EL (cell line): ENCODE measurements around the gene PPARGC1A.

Experiments
- DNase-seq: peaks from one replicate; pipeline ENCODE4 v3.0.0-alpha.2; 2016

Gene PPARGC1A

DNA sequence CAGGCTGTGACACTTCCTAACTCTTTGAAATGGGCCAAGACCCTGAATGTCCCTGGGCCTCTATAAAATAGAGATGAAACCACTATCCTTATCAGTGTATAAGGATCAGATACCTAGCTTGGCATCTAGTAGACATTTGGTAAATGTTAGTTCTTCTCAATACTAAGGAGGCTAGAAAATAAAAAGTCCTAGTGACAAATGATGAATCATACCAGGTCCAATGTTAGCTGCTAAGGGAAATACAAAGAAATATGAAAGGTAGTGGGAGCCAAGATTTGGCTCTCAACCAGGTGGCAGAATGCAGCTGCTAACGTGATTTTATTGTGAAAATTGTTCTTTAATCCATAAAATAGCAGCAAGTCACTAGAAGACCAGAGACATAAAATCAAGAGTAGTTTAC, 19.8 kb upstream of the PPARGC1A start:
- no peak for DNase-seq

DNA sequence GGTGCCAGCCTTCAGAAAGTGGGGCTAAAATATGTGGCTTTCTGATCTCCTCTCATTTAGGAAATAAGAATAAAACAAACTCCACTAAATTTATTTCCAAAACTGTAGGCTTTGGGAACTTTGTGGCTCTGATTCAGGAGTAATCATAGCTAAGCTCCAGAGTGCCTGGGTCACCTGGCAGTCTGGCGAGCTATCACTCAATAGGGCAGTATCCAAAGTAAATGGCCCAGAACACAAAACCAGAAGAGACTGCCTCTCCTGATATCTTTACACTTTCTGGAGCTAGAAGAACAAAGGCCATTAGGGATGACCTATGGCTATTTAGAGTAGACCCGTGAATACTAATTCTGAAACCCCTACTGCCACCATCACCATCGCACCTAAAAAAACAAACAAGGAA, 17.0 kb upstream of the PPARGC1A start:
- no peak for DNase-seq

DNA sequence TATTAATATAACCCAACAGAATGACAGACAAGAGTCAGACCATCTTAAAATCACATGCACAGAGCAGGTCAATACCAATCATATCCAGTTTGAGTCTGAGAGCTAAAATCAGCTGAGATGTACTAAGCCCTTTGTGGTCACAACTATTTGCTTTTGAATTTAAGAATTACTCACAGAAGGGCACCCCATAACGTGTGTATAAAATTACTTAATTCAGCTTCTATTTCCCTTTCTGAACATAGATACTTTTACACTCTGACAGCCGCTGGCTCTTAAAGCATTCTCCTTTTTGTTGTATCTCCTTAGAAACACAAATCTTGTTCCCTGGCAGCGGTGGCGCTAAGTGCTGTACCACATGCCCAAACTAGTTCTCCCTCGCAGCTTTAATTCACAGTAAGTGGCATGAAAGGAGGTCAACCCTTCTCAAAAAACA, 14.8 kb upstream of the PPARGC1A start:
- DNase-seq = no peak

DNA sequence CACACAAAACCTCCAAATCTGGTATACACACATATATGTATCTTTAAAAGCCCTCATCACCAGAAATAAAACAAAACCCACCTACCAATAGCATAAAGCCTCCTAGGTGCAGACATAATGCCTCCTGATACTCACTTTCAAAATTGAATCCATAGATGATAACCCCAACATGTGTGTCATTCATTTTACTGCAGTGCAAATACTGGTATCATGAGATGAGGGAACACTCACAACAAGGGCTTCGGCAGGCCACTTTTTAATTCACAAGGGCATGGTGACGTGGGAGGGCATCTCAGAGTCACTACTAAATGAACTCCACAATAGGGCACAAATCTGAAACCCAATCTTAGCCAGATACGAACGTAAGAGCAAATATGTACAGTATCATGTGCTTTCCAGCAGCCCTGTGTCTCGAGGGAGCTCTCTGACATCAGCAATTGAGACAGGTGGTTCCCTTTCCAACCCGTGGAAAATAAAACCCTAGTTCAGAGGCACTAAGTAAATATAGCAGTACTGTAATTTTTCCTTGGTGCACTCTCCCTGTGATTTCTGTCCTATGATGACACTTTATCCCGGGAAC, 14.1 kb upstream of the PPARGC1A start:
- no peak for DNase-seq

DNA sequence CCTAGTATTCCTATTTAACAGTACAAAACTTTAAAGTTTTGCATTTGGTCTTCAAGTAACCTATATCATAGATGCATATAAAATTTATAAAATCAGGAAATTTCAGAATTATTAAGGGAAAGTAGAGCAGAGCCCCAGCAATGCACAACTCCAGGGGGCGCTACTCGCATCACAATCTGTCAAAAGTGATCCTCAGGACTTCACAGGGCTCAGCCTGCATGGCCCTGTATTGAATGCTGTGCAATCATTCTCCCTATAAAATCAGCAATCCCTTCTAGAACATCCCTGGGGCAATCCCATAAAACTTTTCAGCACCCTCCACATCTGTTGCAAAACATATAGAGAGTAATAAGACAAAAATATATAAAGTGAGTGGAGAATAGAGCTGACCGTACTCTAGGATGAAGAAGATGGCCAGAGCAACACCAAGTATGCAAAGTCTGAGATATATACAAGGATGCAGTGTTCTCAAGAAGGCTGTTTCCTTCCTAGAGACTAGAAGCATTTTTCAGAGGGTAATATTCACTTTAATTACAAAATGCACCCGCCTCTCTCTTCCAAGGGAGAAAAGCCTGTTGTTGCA, 12.5 kb upstream of the PPARGC1A start:
- DNase-seq = no peak

DNA sequence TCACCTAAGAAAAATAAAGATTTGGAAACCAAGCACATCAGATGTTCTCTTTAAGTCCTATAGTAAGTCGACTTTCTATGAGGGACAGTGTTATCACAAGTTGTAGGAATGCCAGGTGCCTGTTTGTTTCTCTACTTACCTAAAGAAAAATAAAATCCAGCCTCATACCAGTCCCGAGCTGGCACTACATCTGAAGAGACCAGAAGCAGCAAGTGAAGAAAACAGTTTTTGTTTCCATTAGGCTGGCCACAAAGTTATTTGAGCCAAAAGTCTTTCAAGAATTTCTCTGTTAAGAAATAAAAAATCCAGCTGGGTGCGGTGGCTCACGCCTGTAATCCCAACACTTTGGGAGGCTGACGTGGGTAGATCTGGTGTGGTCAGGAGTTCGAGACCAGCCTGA, 10.8 kb upstream of the PPARGC1A start:
- DNase-seq = no peak

DNA sequence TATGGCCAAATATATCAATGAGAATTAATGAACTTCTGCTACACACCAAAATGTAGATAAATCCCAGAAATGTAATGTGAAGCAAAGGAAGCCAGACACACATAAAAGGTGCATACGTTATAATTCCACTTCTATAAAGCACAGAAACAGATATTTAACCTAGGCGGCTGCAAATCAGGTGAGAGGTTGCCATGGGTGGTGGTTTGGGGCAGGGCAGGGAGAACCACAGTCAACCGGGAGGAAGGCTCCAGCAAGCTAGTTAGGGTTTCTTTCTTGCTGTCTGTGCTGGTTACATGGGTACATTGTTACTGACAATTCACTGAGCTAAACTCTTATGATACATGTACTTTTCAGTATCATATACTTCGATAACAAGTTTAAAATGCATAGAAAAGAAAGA, 9.7 kb upstream of the PPARGC1A start:
- DNase-seq = no peak

DNA sequence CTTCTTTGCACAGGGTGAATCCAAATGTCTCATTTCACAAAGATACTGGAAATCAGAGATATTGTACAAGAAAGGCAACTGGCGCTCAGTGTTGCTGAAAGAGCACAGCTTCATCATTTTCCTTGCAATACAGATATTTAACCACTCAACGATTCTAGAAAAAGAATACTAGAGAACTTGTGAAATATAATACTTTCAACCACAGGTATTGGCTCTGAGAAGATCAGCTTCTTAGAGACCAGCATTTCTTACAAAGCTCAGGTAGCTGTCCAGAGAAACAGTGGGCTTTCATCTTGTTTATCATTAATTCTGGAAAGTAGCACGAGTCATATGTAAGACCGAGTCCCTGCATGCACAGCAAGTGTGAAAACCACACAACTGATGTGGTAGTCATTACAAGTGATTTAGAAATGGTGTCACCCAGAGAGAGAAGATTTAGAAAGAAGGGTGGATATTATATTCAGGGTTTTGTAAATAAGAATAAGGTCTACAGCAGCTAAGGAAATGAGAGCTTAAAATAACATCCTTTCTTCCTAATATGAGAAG, 7.8 kb upstream of the PPARGC1A start:
- DNase-seq = no peak

DNA sequence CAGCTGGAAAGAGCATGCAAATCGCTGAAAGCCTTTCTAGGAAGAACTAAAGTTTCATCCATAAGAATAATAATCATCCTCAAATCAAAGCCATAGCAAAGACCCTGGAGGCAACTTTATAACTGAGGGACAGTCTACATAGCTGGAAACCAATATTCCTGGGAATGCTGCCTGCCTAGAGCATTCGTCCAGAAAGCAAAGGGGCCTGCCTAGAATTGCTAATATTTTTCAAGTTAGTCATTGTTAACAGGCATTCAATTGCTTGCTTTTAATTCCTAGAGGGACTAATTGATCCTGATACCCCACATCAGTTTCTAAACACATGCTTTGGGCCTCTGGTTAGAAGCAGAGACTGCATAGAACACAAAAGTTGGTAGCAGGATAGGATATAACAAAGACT, 4.2 kb upstream of the PPARGC1A start:
- no peak for DNase-seq

DNA sequence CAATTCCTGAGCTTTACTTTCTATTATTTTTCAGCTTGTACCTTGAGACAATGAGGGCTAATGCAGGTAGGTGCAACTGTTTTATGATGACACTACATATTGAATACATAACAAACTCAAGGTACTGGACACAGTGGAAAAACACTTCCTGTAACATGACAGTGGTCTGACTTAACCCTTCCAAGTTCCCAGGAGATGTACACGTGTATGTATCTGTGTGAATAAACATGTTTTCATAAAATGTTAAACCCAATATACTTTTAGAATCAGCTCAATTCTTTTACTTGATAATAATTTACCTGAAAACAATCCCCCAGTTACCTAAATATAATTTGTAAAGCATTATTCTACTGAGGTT, 1.2 kb upstream of the PPARGC1A start:
- DNase-seq = no peak

DNA sequence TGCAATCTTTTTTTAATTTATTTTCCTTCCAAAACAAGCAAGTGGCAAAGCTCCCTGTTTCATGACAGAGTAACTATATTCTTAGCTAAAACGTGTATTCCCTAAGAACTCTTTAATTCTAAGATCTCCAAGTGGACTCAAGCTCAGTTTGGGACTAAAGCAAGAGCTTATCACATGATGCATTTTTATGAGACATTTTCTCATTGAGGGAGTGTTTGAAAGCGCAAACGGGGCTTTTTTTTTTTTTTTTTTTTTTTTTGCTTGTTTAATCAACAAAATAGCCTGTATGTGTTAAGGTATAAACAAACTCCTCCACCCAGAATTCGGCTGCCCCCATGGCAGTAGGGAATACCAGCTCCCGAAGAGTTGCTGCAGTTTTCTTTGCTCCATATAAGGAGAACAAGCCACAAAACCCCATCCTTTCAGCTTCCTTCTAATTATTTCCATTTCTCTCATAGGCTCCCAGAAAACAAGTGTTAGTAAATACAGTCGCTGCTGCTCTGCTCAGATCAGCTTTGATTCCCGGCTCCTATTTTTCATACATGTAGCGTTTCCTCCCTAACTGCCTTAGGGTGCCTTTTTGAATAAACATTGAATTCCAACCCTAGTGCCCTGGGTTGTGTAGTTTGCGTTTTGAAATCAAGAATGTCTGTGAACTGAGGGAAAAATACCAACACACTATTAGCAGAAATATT, 669 bp upstream of the PPARGC1A start:
- DNase-seq = peak; percentile 12

DNA sequence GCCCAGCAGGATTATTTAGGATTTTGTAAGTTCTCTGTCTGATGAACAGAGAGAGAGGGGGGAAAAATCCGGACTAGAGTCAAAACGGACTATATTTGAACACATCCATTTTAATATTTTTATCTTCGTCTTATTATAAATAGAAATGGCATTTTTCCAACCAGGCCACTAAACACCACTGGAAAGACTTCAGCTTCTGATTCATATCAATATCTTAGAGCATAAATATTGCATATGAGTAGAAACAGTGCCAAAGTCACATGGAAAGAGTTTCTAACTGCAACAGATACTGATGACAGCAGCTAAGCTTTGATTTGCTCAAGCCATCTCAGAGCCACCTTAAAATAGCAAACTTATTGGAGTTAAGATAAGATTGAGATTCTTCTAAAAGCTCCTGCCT, 456 bp downstream of the PPARGC1A start:
- DNase-seq = no peak

DNA sequence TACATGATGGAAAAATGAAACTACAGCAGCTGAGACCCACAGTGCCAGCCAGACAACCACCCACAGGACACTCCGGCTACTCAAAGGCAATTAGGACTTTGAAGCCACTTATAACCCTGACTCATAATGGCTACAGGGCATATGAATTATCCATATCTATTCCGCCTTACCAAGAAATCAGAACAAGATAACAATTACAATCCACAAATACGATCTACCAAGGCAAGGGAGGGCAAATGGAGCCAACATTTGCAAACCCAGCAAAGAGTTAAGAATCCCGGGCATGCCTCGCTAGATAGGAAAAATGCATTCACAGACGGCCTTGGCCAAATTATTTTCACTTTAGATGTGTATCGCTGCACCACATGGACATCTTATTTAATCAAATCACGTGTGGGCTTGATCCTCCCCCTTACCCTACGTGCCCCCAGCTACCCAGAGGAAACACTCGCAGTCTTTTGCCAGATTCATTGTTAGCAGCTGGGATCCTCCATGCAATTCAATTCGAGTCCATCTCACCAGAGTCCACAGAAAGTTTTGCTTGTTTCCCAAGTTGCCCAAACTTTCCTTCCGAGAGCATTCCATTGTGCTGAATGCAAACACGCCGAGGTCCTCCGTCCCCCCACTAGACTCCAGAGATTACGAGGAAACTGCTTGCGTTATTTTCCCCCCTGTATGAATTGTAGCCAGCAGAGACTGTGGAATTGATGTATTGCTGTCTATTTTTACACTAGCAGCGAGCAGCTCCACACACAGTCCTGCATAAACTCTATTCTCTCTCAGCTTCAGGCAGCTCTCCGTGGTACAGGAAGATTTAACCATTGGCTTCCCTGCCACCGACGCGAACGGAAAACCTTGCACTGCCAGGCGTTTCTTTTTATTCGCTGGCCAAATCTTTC, 1.2 kb downstream of the PPARGC1A start:
- DNase-seq = peak; percentile 46

DNA sequence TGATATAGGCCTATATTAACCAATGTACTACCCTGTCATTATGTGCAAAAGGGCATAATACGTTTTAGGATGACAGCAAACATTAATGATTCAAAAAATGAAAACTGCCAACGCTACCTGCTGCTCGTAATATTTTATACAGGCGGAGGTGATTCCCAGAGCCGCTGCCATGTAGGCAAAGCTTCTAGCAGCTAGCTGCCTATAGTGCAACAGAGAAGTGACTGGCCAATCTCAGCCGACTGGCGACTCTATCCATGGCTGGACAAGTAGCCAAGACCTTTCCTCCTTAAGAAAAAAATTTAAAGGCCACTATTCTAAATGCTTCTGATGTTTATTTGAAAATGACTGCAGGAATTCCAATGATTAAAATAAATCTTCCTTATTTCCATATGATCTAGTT, 1.9 kb downstream of the PPARGC1A start:
- DNase-seq = no peak

DNA sequence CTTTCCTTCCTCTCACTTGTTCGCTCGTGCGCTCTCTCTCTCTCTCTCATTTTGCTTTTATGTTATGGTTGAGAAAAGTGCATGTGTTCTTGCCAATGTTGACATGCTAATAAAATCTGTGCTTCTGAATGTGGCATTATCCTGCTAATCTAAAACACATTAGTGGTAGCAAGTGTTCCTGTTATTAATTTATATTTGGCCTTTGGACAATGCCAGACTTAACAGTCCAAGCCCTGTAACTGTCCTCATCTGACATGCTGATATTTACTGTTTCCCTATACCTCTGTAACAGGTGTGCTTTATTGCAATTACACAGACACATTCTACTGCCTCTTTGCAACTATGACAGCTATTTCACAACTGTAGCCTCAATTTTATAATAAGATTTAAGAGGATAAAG, 2.7 kb downstream of the PPARGC1A start:
- DNase-seq = no peak

DNA sequence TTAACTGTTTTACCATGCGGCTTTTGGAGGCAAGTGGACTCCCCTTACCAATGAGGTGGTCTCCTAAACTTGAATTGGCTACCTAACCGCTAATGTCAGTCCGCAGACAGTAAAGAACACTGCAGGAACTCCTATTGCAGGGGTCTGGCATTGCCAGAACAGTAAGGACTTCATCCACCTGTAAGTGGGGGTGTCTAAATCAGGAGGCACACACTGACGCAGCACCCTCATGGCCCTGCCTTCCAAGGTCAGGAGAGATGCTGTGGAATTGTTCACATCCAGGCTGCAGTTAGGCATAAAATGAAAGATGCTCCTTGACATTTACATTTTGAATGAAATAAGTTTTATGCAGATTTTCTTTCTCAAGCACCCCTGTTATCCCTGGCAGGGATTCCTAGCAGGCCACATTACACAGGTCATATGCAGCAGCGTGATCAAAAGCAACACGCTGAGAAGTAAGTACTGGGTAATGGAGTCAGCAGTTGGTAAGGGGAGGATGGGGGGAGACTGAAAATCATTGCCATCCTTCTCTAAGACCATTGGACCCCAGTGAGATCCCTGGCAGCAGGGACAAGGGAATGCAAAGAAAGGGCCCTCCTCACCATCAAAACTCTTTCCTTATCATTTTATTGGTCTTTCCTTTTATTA, 3.8 kb downstream of the PPARGC1A start:
- no peak for DNase-seq

DNA sequence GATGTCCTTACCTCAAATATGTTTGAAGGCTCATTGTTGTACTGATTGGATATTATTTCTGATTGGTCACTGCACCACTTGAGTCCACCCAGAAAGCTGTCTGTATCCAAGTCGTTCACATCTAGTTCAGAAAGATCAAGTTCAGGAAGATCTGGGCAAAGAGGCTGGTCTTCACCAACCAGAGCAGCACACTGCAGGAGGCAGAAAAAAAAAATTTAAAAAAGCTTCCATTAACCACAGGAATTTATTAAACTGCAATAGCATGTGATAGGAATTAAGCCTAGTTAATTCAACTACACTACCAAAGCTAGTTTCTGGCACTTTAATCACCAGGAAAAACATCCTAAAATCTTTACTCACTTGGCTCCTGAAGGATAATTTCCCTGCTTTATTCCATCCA, 5.1 kb downstream of the PPARGC1A start:
- DNase-seq = peak; percentile 1

DNA sequence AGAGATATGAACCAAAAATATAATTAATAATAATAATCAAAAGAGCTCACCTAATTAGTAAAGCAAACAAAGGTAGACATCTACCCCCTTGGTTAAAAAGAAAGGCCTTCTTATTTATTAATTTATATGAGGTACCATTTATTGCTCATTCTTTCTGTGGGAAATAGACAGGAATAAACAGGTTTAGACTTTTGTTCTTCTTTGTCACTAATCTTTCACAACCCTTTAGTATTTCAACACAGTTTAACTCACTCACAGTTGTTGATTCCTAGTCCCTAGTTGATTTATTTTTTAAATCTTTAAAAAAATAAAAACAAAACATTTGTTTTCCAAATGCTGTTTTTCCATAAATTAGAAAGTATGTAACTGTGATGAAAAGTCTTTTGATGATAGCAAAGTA, 5.6 kb downstream of the PPARGC1A start:
- no peak for DNase-seq

DNA sequence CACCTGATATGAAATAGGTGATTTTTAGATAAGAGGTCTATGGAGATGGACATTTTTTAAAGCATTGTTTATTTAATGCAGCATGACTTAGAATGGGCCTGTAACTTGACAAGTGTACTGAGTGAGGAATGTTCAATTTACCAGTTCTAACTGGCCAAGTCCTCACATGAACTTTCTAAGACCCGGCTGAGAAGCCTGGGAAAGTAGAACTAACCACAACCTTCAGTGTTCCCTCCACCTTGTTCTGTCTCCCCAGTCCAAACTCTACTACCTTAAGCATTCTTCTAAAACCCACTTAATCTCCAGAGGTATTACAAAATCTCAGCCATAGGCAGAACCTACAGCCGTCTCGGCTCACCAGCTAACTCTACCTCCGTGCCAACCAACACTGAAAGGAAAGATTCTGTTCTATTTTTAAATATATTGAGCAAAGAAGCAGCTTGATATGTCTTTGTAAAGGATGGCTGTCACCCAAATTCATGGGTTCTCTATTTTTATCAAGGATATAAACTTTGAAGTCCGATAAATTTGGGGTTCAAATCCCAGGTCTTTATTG, 6.8 kb downstream of the PPARGC1A start:
- DNase-seq = no peak

DNA sequence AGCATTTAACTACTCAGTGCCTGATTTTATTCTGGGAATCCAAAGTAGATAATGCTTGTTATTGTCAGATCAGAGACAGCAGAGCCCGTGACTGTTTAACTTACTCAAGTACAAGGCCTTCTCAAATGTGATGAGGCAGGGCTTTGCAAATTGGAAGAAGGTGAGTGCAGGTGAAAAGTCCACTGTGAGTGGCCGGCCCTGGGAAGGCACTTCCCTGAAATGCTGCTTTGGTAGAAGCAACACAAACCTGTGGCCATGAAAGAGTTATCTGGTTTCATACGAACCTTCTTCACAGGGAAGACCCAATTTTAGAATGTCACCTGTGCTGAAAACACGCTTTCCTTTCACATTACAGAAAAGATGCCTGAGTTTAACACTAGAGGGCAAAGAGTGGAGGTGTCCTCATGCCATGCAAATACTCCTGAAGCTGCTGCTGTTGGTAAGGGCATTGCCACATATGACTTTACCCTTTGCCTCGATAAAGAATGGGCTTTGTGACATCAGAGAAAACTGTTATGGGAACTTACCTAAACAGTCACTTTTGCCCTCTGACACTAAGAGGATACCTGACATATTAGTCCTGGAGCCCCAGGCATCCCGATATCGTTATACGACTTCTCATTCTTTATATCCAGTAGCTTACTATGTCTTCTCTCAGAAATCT, 8.0 kb downstream of the PPARGC1A start:
- DNase-seq = no peak

DNA sequence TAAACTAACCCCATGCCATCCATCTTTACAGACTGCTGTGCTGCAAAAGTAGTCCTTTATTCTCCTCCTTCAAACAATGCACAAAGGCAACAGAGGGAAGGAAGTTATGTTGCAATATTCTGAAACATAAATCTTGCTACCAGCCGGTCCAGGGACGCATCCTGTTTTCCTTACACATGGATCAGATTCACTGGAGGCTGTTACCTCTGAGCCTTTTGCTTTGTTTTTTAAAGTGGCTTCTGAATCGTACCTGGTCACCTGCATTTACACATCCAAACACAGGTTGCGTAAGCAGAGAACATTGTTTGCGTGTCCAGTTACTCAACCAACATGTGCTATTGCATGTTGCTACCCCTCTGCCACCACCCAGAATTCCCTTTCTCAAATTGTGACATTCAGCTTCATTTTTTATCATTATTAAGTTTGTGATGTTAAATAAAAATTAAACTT, 8.8 kb downstream of the PPARGC1A start:
- DNase-seq = no peak
